CD4-positive, alpha-beta T cell treated with Interleukin-6 at 100 ng/mL for 8 hours (primary cell): Measurements from ENCODE around the gene TRAPPC12.

Source experiments
- DNase-seq: peaks from one replicate; pipeline ENCODE4 v3.0.0-alpha.2; 2020; ENCODE audit warnings: mixed read lengths, low spot score

Gene TRAPPC12

DNA sequence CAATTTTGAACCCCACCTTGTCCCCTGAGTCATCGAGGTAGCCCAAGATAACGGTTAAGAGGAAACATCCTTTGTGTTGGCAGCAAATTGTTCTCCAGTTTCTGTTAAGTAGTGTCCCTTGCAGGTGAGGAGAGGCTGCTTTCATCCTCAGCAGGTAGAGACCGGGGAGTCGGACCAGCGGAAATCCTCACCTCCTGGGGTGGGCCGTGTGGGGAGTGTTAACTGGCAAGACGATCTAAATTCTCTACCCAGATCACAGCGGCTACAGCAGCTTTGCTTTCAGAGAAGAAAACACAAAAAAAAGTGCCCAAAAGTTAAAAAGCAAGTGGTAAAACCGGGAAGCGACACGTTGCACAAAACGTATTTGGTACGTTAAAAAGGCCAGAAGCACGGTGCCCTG is 76.6 kb downstream of the TRAPPC12 start:
- no peak for DNase-seq

DNA sequence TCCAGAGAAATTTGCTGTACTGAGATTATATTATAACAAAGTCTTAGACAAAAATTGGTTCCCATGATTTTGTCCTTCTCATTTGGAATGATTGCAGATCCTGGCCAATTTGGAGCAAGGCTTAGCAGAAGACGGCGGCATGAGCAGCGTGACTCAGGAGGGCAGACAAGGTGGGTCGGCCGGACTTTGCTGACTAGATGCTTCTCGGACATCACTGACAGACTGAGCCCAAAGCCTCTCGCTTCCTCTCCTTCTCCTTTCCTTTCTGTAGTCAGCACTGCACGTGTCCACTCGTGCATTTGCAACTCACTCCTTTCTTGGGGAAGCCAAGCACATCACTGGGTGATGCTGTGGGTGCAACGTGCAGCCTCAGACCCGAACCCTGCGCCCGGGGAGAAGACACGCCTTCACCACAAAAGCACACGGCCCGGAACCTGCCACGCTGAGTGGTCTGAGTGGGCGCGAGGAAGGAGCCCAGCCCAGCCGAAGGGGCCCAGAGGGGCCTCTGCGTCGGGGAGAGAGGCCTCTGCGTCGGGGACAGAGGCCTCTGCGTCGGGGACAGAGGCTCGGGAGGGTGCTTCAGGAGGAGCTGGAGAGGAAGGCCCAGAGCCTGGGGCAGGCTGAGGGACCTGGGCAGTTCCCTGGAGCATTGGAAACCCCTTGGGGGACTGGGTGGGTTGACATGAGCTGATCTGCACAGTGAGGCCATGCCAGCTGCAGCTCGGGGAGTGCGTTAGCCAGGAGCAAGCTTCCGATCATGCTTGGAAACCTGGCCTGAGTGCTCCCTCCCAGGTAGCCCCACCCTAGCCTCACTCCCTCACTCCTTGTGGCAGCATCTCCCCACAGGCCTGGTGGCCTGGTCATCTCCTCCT is 78.3 kb downstream of the TRAPPC12 start:
- no peak for DNase-seq

DNA sequence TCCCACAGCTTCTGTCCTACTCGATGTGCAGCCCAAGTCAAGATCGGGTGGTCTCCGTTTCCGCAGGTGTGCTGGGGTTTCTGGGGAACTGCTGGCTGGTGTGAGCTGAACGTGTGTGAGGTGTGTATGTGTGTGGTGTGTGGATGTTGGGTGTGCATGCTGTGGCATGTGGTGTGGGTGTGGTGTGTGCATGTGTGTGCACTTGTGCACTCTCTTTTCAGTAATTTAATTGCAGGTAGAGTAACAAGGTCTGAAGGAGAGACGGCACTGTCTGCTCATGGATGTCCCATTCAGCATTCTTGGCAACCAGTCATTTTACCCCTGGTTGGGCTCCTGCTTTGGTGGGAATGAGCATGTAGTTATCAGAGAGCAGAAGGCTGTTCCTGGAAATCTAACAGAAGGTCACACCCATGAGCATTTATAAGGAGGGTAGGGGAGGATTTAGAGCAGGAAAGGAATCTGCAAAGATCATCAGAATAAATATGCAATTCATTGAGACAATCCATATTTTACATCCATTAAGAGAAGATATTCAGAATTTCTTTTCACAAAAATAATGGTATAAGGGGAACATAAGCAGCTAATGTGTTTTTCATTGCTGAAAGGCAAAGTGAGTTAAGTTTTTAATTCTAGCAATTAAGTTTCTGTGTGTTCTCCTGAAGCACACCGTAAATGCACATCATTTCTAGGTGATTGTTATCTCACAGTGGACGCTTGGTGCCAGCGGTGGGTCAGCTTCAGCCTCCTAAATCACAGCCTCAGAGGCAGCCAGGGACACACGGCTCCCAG is 79.1 kb downstream of the TRAPPC12 start:
- no peak for DNase-seq

DNA sequence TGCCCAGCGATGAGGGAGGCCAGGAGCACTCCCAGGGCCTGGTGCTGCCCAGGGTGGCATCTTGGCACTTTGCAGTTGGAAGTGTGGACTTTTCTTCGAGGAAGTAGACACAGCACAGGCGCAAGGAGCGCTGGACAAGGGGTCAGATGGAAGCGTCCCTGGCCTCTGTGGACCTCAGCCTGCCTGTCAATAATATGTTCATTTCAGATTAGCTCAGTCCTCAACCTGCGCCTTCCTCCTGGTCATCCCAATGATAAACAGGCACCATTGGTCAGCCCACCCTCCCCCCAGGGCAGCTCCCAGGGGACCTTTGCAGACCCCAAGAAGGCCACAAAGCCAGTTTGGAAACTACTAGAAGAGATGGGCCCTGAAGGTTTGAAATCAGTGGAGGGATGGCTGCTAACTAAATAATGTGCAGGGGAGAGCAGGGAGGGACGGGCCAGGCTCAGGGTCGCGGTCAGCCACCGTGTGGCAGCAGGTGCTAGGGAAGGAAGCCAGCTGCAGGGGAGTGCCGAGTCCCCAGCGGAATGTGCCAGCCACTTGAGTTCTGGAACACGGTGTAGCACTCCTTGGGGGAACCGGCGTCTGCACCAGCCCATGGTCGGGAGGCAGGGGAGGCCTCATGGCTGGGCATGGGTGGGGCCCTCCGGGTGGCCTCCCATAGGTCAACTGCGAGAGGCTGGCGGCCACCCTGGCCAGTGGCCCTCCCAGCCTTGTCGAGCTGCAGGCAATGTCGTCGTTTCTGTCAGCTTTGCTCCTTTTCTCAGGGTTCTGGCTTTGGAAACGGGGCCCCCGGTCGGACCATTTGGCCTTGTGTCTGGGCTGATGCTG is 79.9 kb downstream of the TRAPPC12 start:
- DNase-seq: no peak

DNA sequence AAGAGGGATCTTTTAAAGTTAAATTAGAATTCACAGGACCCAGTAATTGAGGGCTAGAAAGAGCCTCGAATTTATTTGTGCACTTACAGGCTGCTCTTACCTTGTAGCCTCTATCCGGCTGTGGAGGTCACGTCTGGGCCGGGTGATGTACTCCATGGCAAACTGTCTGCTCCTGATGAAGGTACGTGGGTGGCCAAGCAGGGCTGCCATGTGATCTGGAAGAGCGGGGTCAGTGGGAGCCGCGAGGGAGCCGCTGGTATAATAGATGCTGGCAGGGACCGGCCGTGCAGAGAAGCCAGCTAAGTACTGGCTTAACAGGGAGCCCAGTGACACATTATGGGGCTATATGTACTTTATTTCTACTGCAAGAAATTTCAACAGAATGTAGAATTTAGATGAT is 80.7 kb downstream of the TRAPPC12 start:
- DNase-seq: no peak

DNA sequence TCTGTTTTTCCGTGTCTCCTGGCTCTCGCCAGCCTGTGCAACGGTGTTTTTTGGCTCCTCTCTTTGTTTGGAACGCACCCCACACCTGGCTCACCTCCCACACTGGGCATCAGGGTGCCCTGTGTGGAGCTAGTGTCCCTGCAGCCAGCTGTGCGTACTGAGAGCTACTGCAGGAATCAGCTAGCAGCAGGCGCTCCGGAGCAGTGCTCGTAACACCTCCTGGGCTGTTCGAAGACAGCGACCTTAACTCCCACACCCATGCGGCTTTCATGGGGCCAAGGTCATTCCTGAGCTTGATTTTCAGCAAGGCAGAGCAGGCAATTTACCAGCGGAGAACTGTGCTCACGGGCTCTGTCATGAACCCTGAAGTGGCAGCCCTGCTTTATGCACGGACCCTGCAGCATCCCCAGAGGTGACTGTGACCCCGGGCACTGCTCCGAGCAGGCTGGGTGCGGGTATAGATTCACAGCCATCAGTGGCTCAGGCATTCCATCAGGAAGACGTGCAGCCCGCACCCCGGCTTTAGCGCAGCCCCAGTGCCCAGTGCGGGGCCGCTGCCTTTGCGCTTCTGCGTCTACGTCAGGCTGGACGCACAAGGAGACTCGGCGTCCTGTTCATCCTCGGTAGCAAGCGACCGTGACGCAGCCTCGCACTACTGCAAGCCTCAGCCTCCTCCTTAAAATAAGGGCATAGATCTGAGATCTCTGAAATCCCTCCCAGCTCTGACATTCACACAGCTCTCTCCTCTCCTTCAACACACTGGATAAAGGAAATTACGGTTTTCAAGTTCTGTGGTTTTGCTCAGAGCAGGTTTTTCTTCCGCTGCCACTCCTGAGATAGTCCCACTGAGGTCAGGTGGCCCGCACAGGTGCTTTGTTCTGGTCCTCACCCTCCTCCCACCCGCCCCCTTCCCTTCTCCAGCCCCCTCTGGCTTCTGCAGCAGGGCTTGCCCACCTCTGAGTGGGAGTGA is 81.6 kb downstream of the TRAPPC12 start:
- DNase-seq: no peak

DNA sequence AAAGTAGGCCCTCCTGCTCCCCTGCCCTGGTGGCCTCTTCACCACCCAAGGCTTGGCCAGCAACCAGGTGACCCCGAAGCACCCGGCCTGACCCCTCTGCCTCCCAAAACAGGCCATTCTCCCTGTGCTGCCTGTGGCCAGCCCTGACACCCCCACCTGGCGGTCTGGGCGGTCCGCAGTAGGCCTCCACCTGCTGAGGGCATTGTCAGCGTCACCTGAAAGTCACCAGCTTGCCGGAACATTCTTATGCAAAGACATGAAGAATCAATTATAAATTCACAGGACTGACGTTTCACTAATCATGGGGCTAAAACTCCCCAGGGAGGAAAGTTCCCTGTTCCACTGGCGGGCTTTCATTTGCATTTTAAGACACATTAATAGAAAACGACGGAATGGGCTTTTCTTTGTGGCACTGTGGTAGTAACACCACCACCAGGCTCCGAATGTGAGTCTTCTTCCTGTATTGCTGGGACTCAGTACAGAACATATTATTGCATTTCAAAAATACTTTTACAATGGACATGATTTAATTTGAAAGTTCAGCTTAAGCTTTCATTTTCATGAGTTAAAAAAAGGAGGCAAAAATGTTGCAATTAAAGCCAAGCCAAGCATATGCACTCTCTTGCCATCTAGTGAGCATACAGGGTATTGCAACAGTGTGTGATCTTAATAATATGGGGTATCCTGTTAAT is 82.5 kb downstream of the TRAPPC12 start:
- peak; percentile 39 for DNase-seq

DNA sequence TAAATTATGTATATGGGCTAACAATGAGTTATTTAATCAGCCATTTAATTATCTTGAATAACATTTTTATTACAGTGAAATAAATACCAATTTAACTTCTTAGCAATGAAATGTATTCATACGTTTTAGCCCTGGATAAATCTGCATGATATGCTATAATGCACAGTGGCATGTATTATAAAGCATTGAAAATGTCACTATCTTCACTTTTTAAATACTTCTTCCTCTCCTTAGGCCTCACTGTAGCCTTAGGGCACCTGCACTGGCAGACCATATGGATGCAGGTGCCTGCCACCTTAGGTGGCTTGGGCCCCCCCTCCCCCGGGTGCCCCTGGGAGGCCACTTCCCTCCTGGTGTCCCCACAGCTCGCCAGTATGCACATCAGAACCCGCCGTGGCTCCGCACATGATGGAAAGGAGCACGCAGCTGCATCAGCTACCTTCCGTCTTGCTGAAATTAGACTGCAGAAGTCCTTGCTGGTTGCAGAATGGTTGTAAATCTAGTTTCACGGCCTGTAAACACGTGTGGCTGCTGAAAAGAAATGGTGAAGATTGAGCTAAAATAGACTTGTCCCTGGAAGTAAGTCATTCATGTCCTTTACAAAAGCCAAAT is 83.1 kb downstream of the TRAPPC12 start:
- DNase-seq: no peak

DNA sequence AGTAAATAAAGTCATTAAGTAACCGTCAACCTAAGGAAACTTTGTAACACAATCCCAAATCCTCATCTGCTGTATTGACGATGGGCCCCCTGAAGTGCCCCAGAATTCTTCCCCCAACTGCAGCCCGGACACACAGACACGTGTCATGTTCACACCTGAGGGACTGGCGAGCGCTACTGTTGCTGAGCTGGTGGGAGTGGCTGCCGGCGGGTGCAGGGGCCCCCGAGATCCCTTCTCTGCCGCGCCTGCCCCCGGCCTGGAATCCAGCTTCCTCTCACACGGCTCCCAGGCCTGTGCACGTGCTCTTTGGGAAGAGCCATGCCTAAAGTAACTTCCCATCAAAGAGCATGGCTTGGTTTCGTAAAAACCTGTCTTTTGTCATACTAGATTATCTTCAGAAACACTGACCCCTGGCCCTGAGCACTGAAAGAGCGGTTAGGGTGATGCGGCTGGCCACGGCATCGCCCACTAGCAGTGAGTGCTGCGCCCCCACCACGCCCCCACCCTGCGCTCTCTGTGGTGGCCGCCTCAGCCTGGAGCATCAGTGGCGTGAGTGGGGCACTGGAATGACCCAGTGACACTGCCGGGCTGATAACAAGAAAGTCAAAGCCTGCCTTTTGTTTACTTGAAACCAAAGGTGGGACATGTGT is 83.8 kb downstream of the TRAPPC12 start:
- no peak for DNase-seq

DNA sequence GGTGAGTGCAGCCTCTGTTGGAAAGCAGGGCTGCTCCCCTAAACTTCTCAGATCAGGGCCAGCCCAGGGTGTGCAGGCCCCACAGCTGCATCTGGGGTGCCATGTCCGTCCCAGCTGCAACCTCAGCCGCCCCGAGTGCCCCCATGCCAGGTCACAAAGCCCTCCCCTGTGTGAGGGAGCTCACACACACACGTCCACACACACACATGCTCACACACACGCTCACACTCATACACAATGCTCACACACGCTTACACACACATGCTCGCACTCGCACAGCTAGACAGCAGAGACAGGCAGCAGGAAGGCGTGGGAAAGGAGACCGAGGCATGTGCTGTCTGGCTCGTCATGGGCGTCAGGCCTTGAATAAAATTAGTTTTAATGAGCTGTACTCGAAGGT is 84.5 kb downstream of the TRAPPC12 start:
- DNase-seq: no peak

DNA sequence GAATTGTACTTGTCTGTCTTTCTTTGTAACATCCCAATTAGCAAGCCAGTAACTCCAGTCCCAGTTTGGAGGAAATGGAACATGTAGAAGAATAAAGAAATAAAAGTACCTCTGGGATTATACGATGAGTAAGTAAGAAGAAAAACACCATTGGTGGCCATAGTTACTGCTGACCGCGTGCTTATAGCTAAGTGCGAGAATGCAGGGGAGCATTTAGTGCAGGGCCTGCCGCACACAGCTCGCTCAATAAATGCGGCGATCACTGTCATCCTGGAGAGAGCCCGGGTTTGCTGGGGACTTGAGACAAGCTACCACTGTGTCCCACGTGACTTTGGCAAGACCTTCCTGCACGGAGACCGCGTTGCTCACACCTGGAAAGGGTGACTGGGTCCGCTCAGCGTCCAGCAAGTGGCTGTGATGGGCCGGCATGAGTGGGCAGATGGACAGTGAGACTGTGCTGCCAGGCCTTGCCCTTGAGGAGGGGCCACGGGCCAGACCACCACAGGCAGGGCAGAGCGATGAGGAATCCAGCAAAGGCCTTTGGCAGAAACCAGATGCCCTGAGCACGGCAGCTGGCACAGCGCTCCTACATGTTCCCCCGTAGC is 85.0 kb downstream of the TRAPPC12 start:
- DNase-seq: no peak

DNA sequence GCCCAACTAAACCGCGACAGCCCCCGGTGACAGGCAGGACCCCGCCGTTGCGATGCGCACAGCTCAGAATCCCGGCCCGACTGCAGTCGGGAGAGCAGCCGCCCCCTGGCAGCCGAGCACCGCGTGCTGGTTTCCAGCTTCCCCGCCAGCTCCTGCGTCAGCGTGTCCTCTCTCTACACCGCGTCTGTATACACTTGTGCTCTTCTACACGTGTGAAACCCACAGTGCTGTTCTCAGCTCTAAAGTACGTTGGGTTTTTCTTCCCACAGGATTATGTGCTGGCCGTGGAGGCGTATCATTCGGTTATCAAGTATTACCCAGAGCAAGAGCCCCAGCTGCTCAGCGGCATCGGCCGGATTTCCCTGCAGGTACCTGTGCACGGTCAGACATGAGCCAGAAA is 85.8 kb downstream of the TRAPPC12 start:
- no peak for DNase-seq

DNA sequence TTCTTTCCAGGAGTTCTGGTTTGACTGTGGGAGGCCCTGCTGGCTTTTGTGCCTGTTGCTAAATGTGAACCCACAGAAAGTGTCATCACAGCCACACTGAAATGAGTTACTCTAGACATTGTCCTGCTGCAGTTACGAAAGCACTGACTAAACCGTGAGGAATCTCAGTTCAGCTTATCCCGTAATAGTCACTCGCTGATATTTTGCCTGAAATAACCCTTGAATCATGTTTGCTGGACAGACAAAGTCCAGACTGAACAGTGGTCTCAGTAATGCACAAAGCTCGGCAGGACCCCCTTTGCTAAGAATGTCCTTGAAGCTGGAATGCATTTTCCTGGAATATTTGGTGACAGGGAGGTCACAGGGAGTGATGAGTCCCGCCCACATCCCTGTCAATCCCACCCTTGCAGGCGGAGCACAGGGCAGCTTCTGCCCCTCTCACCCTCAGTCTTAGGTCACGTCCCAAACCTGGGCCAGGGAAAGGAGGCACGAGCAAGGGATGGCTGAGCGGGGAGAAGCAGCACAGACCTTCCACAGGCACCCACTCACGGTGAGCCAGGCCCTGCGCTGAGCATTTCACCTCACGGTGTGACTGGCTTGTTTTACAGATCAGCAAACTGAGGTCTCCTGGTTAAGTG is 86.5 kb downstream of the TRAPPC12 start:
- no peak for DNase-seq

DNA sequence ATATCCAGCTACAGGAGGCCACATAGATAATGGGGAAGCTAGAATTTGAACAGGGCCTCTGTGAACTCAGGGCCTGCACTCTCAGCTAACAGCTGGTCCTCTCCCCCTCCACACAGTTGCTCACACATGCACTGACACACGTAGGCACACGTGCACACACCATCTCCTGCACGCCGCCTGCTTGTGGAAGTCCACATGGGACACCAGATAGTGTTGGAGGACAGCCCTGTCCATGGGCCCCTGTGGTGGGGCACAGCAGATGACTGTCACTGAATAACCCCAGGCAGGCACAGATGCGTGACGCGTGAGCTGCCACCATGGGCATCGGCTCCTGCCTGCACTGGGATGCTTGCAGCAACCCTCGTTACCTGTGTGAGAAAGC is 87.0 kb downstream of the TRAPPC12 start:
- no peak for DNase-seq

DNA sequence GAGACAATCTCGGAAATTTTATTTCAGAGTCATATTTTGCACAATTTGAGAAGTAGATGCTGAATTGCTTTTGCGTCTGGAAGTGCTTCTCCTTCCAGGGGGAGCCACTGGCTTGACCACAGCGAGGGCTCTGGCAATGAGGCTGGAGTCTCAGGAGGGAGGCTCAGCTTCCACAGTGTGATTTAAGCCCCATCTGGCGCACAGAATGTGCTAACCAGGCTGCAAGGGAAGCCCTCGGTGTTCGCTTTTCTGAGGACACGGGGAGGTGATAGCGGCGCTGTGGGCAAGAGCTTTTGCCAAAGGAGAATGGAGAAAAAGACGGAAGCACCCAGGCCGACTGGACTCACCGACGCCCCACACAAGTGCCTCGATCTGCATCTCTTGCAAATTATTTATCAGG is 87.5 kb downstream of the TRAPPC12 start:
- no peak for DNase-seq

DNA sequence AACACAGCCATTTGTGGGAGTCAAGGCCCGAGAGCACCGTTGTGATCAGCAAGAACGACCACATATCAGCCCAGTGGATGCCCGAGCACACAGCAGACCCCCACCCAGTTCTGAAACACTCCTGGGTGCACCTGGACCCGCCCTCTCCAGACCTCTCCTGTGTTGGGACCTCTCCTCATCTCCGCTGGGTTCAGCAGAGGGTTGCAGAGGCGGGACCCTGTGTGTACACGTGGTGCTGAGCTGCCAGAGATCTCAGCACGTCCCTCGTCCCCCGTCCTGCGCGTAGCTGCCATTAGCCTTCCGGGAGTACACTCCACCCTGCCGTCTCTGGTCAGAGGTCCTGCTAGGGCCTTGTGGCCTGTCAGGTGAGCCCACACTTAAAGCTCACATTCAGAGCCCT is 88.2 kb downstream of the TRAPPC12 start:
- no peak for DNase-seq

DNA sequence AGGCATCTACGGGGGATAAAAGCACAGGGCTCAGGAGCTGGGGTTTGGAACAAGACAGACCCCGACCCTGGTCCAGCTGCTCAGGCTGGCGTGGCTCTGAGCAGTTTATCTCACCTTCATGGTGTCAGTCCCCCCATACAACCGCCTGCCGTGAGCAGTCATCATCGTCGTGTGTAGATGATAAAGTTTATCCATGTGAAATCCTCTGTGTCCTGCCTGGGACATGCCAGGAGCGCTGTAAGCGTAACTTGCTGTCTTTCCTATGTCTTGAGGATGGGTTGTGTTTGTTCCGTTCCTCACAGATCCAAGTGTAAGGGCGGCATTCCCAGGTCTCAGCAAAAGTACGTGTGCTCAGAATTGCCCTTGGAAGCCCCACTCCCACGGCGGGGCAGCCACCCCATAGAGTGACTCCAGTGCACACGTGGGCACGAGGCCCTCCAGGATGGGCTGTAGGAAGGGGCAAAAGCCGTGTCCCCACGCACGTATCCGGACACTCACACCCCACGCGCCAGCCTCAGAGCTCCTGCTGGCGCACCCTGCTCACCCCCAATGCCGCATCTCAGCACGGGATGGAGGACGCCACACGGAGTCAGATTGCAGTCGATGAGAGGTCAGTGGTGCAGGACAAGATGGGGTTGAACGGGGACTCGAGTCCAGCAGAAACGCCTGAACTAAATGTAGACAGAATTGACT is 88.9 kb downstream of the TRAPPC12 start:
- DNase-seq: no peak

DNA sequence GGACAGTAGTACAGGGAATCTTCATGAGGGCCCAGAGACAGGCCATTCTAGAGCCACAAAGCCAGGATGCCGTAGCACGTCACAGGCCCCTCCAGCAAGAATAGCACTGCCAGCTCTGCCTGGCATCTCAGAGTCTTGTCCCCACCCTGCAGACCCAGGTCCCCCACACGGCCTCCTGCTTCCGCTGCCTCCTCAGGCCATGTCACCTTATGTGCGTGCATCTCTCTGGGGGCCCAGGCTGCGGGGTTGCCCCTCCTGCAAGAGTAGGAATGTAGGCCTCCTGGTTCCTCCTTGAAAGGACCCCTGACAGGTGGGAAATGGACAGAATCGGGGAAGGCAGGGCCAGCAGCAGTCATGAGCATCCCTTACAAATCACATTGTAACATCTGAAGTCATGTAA is 90.0 kb downstream of the TRAPPC12 start:
- DNase-seq: no peak
